Smooth muscle cell (in vitro differentiated cells): ENCODE results near the gene CDC73. TPM values are rescaled to one million over a fixed set of nuclear protein-coding genes. Genes with fewer than 3 reads are reported as not detected.

Experiments used
- DNase-seq: peaks from one replicate; lab custom pipeline; 2025; ENCODE audit not compliant: unreplicated experiment; lab: John Stamatoyannopoulos, UW
- H2AFZ ChIP-seq: fragments of 200-600 bp; sonication (generic); 2 replicates; pipeline ENCODE4 v1.6.0; 2016; ENCODE audit warnings: antibody characterized with exemption, low read depth, mild to moderate bottlenecking
- H3F3A ChIP-seq: fragments of 200-600 bp; sonication (generic); 2 replicates; pipeline ENCODE4 v1.6.0; 2017; ENCODE audit warnings: antibody characterized with exemption, low read depth
- H3K27ac ChIP-seq: fragments of 200-600 bp; sonication (generic); 2 replicates; pipeline ENCODE4 v1.5.1; 2016; ENCODE audit warnings: low read depth, mild to moderate bottlenecking
- H3K27me3 ChIP-seq: fragments of 200-600 bp; sonication (generic); 2 replicates; pipeline ENCODE4 v1.6.1; 2016; ENCODE audit warnings: low read depth, mild to moderate bottlenecking
- H3K36me3 ChIP-seq: fragments of 200-600 bp; sonication (generic); 2 replicates; pipeline ENCODE4 v1.5.1; 2016; ENCODE audit warnings: low read depth
- H3K4me1 ChIP-seq: fragments of 200-600 bp; sonication (generic); 2 replicates; pipeline ENCODE4 v1.5.1; 2016; ENCODE audit warnings: low read depth
- H3K4me2 ChIP-seq: fragments of 200-600 bp; sonication (generic); 2 replicates; pipeline ENCODE4 v1.6.0; 2016; ENCODE audit warnings: mild to moderate bottlenecking
- H3K4me3 ChIP-seq: fragments of 200-600 bp; sonication (generic); 2 replicates; pipeline ENCODE4 v1.5.1; 2016; ENCODE audit warnings: mild to moderate bottlenecking
- H3K79me2 ChIP-seq: fragments of 200-600 bp; sonication (generic); 2 replicates; pipeline ENCODE4 v1.6.0; 2016; ENCODE audit warnings: low read depth, mild to moderate bottlenecking
- H3K9ac ChIP-seq: fragments of 200-600 bp; sonication (generic); 2 replicates; pipeline ENCODE4 v1.6.0; 2016; ENCODE audit warnings: low read depth
- H3K9me3 ChIP-seq: fragments of 200-600 bp; sonication (generic); replicated peaks from 2 replicates; pipeline ENCODE4 v1.5.1; 2016; ENCODE audit warnings: low read depth
- H4K20me1 ChIP-seq: fragments of 200-600 bp; sonication (generic); 2 replicates; pipeline ENCODE4 v1.6.0; 2016; ENCODE audit warnings: low read depth
- CTCF ChIP-seq: fragments of 200-600 bp; sonication (generic); IDR thresholded peaks from 2 replicates; pipeline ENCODE4 v1.5.1; 2017; ENCODE audit warnings: borderline replicate concordance, mild to moderate bottlenecking, antibody characterized with exemption; ENCODE audit not compliant: insufficient read depth, poor library complexity, severe bottlenecking
- WGBS: methylation state at CpG from one replicate; pipeline ENCODE4 v1.1.7; 2016; ENCODE audit warnings: low lambda C conversion rate; 5-methylcytosine and 5-hydroxymethylcytosine counted together
- polyA plus RNA-seq: library from polyadenylated mRNA; unstranded; fragments of >200 nt; fragmentation: Nextera tagmentation; extraction: Ambion mirVana; gene quantifications from 2 replicates; pipeline ENCODE4 v1.2.1, GENCODE V29; 2016
- total RNA-seq: library from RNA; depleted of rRNA; stranded (reverse); fragments of >200 nt; gene quantifications from 2 replicates; pipeline ENCODE4 v1.2.3, GENCODE V29; 2014

The CDC73 gene
- total and polyA plus RNA-seq, 2 experiments from 2014 or later = 28.5 to 32.0 TPM

- peak overlapping the region; percentile 88 for H3K9ac ChIP-seq
Measured at GRCh38 chr1:193105821-193106177, 16.0 kb upstream of the CDC73 start.

GRCh38 chr1:193108471-193108870, 13.4 kb upstream of the CDC73 start:
- 79% methylated on average over 3 of the region's 3 CpGs for WGBS
- DNase-seq = no peak
- Histone ChIP-seq H3K4me2 (no peak overlapping the region), H3K27me3 (no peaks in the 10 kb centered on the region), H3K4me1 (peaks cover 4% of the 10 kb centered on the region), H3K9ac (no peak overlapping the region), H3F3A (peaks cover 21% of the 10 kb centered on the region), H4K20me1 (no peaks in the 10 kb centered on the region), H3K36me3 (no peaks in the 10 kb centered on the region), H3K79me2 (peaks cover 5% of the 10 kb centered on the region), H3K27ac (no peak overlapping the region), H2AFZ (no peak overlapping the region), H3K4me3 (no peak overlapping the region), H3K9me3 (no peaks in the 10 kb centered on the region)
- no peak for TF ChIP-seq CTCF

More at GRCh38 chr1:193105821-193106177, 16.0 kb upstream of the CDC73 start:
- no peak for DNase-seq
- peak overlapping the region; percentile 98 for H2AFZ ChIP-seq
- peaks cover 32% of the 10 kb centered on the region for H3K79me2 ChIP-seq
- H3K9me3 ChIP-seq = no peaks in the 10 kb centered on the region
- H3K36me3 ChIP-seq = no peaks in the 10 kb centered on the region
- H3K27me3 ChIP-seq = no peaks in the 10 kb centered on the region
- TF ChIP-seq CTCF = no peak
- H3K4me2 ChIP-seq = peak overlapping the region; percentile 97
- H3K27ac ChIP-seq = peak overlapping the region; percentile 91
- peaks cover 18% of the 10 kb centered on the region for H3F3A ChIP-seq
- no peaks in the 10 kb centered on the region for H4K20me1 ChIP-seq
- H3K4me3 ChIP-seq = peak overlapping the region; percentile 91
- WGBS = 63% methylated on average over 4 of the region's 4 CpGs
- peaks cover 4% of the 10 kb centered on the region for H3K4me1 ChIP-seq

- no peaks in the 10 kb centered on the region for H4K20me1 ChIP-seq
- 97% methylated on average over 1 of the region's 1 CpG for WGBS
- DNase-seq = no peak
Measured at GRCh38 chr1:193109619-193110018, 12.2 kb upstream of the CDC73 start.

More at GRCh38 chr1:193109619-193110018, 12.2 kb upstream of the CDC73 start:
- Histone ChIP-seq H3K9ac (no peak overlapping the region), H2AFZ (no peak overlapping the region), H3K9me3 (no peaks in the 10 kb centered on the region), H3K79me2 (no peaks in the 10 kb centered on the region), H3K27me3 (no peaks in the 10 kb centered on the region), H3F3A (peaks cover 12% of the 10 kb centered on the region), H3K36me3 (no peaks in the 10 kb centered on the region), H3K4me1 (peaks cover 4% of the 10 kb centered on the region), H3K4me3 (no peak overlapping the region), H3K27ac (no peak overlapping the region), H3K4me2 (no peak overlapping the region)
- no peak for TF ChIP-seq CTCF
